OCI-M2 (cell line): ENCODE results near the gene MSL3B.

Source experiments
- DNase-seq: peaks from one replicate; lab custom pipeline; 2025; ENCODE audit not compliant: unreplicated experiment; lab: John Stamatoyannopoulos, UW

The MSL3B gene

GRCh38 chr2:233818639-233819621, 49.3 kb downstream of the MSL3B start:
- DNase-seq = no peak

- no peak for DNase-seq
These were observed 50.1 kb downstream of the MSL3B start for GRCh38 chr2:233817995-233818638.

GRCh38 chr2:233817361-233817911, 50.8 kb downstream of the MSL3B start:
- no peak for DNase-seq

- DNase-seq = no peak
These were observed 51.4 kb downstream of the MSL3B start for GRCh38 chr2:233816771-233817170.

- no peak for DNase-seq
These were observed 51.9 kb downstream of the MSL3B start for GRCh38 chr2:233816334-233816733.

GRCh38 chr2:233815861-233816260, 52.3 kb downstream of the MSL3B start:
- no peak for DNase-seq
